HepG2 (cell line): ENCODE data around the gene CEP57L1. TPM values are rescaled to one million over a fixed set of nuclear protein-coding genes. Genes with fewer than 3 reads are reported as not detected.

ENCODE experiments used
- ARNTL ChIP-seq: sonication (generic); formaldehyde crosslinking; IDR thresholded peaks from 2 replicates; pipeline ENCODE4 v1.4.0; 2020; ENCODE audit warnings: mild to moderate bottlenecking, missing genetic modification reagents
- BRD4 ChIP-seq: sonication (generic); formaldehyde crosslinking; IDR thresholded peaks from 2 replicates; pipeline ENCODE4 v1.4.0; 2020; ENCODE audit warnings: missing genetic modification reagents
- LCORL ChIP-seq, 2 experiments: fragments of 450-650 bp in 1 of 2; sonication (generic) in 1 of 2; formaldehyde crosslinking in 1 of 2; IDR thresholded peaks; 2 replicates each; pipeline versions ENCODE4 v1.5.0 to v1.6.1; 2017 to 2020; ENCODE audit warnings: antibody characterized with exemption in 1 of 2, missing genetic modification reagents in 1 of 2
- PHB2 ChIP-seq: fragments of 450-650 bp; IDR thresholded peaks from 2 replicates; pipeline ENCODE4 v1.6.1; 2018; ENCODE audit not compliant: partially characterized antibody
- POGZ ChIP-seq: sonication (generic); formaldehyde crosslinking; IDR thresholded peaks from 2 replicates; pipeline ENCODE4 v1.4.0; 2020; ENCODE audit warnings: mild to moderate bottlenecking, missing genetic modification reagents
- SSRP1 ChIP-seq: IDR thresholded peaks from 2 replicates; pipeline ENCODE4 v1.6.1; 2016; ENCODE audit warnings: control low read depth
- ZBTB42 ChIP-seq: sonication (generic); formaldehyde crosslinking; IDR thresholded peaks from 2 replicates; pipeline ENCODE4 v1.5.0; 2020; ENCODE audit warnings: mild to moderate bottlenecking, missing genetic modification reagents
- ZFP1 ChIP-seq: IDR thresholded peaks from 2 replicates; pipeline ENCODE4 v1.6.1; 2016
- ZFP62 ChIP-seq: sonication (generic); formaldehyde crosslinking; IDR thresholded peaks from 2 replicates; pipeline ENCODE4 v1.4.0; 2020; ENCODE audit warnings: missing genetic modification reagents
- ZKSCAN1 ChIP-seq: fragments of 150-350 bp; IDR thresholded peaks from 2 replicates; pipeline ENCODE4 v1.6.1; 2014; ENCODE audit warnings: low read length
- ZNF224 ChIP-seq: sonication (generic); formaldehyde crosslinking; IDR thresholded peaks from 2 replicates; pipeline ENCODE4 v1.5.0; 2020; ENCODE audit warnings: mild to moderate bottlenecking, missing genetic modification reagents
- ZNF3 ChIP-seq: IDR thresholded peaks from 2 replicates; pipeline ENCODE4 v1.7.0; 2017; ENCODE audit warnings: inconsistent platforms
- ZNF556 ChIP-seq: sonication (generic); formaldehyde crosslinking; IDR thresholded peaks from 2 replicates; pipeline ENCODE4 v1.4.0; 2020; ENCODE audit warnings: mild to moderate bottlenecking, missing genetic modification reagents, borderline replicate concordance
- ZNF557 ChIP-seq: sonication (generic); formaldehyde crosslinking; IDR thresholded peaks from 2 replicates; pipeline ENCODE4 v1.4.0; 2020; ENCODE audit warnings: missing genetic modification reagents
- ZNF766 ChIP-seq: sonication (generic); formaldehyde crosslinking; IDR thresholded peaks from 2 replicates; pipeline ENCODE4 v1.5.0; 2020; ENCODE audit warnings: missing genetic modification reagents, borderline replicate concordance
- ZNF891 ChIP-seq: sonication (generic); formaldehyde crosslinking; IDR thresholded peaks from 2 replicates; pipeline ENCODE4 v1.5.0; 2020; ENCODE audit warnings: mild to moderate bottlenecking, missing genetic modification reagents
- polyA plus RNA-seq, 8 experiments: library from polyadenylated mRNA; depleted of rRNA in 3 of 8; stranded (reverse) in 7 of 8; unstranded in 1 of 8; fragments of >200 nt; fragmentation: Illumina TruSeq in 4 of 8; extraction: Trizol in 4 of 8; gene quantifications; 2 replicates each; pipeline versions ENCODE4 v1.2.1 to v1.2.3, GENCODE V29; 2011 to 2016; ENCODE audit warnings: low read depth in 4 of 8, missing spikeins in 1 of 8, mixed read lengths in 1 of 8; ENCODE audit not compliant: insufficient read depth in 1 of 8
- total RNA-seq, 5 experiments: library from RNA; depleted of rRNA; stranded (reverse); fragments of >200 nt; fragmentation: Illumina TruSeq; extraction: Trizol; gene quantifications; 2 replicates each; pipeline ENCODE4 v1.2.3, GENCODE V29; 2016; ENCODE audit warnings: low read depth in 1 of 5
- TF ChIP-seq, protein P1 (sequence below): sonication (generic); formaldehyde crosslinking; IDR thresholded peaks from 2 replicates; pipeline ENCODE4 v1.4.0; 2020; ENCODE audit warnings: missing genetic modification reagents
- TF ChIP-seq, protein P2 (sequence below): sonication (generic); formaldehyde crosslinking; IDR thresholded peaks from 2 replicates; pipeline ENCODE4 v1.4.0; 2020; ENCODE audit warnings: missing genetic modification reagents, borderline replicate concordance
- TF ChIP-seq, protein P3 (sequence below): sonication (generic); formaldehyde crosslinking; IDR thresholded peaks from 2 replicates; pipeline ENCODE4 v1.4.0; 2020; ENCODE audit warnings: missing genetic modification reagents
- TF ChIP-seq, protein P4 (sequence below): sonication (generic); formaldehyde crosslinking; IDR thresholded peaks from 2 replicates; pipeline ENCODE4 v1.9.0; 2021; ENCODE audit warnings: missing genetic modification reagents, mild to moderate bottlenecking, borderline replicate concordance
- TF ChIP-seq, protein P5 (sequence below): sonication (generic); formaldehyde crosslinking; IDR thresholded peaks from 2 replicates; pipeline ENCODE4 v1.4.0; 2020; ENCODE audit warnings: missing genetic modification reagents

Gene CEP57L1
- total and polyA plus RNA-seq, 2 of the 13 experiments (the other 11 are each of a cell fraction or from before 2014, with no cell fraction given) = 7.7 to 15.5 TPM

DNA sequence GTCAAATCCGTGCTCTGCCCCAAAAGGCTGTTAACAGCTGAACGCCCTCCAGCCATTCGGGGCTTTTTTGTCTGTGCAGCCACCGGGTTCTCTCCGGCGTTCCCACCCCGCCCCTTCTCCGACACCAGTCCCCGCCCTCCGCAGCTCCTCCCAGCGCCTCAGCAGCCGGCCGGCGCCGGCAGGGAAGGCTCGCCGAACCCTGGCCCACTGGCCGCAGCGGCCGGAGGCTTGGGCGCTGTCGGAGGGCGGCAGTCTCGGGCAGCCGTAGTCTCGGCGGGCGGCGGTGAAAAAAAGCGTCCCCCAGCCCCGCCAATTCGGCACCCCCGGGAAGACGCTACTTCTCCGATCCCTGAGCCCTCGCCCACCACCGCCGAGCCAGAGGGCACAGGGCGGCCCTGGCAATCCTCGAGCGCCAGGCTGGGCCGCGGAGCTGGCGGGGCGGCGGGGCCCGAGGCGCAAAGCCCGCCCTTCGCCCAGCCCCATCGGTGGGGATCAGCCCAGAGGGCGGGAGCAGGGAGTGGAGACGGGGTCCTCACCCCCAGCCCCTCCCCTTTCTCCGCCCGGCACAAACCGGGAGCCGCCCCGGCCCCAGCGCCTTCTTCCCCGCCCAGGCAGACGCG is 781 bp upstream of the CEP57L1 start, which contains the start of gene SESN1 (continued):
- TF ChIP-seq, protein P1, sequence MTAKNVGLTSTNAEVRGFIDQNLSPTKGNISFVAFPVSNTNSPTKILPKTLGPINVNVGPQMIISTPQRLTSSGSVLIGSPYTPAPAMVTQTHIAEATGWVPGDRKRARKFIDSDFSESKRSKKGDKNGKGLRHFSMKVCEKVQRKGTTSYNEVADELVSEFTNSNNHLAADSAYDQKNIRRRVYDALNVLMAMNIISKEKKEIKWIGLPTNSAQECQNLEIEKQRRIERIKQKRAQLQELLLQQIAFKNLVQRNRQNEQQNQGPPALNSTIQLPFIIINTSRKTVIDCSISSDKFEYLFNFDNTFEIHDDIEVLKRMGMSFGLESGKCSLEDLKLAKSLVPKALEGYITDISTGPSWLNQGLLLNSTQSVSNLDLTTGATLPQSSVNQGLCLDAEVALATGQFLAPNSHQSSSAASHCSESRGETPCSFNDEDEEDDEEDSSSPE = peak; percentile 40; the same call in 1 of the 2 replicates
- TF ChIP-seq ZNF557 (CRISPR knock-in tag) (no peak), ZFP1 (no peak), ZNF556 (CRISPR knock-in tag) (no peak), ZNF224 (CRISPR knock-in tag) (peak; percentile 86; the same call in 1 of the 2 replicates), SSRP1 (CRISPR knock-in tag) (no peak), ZKSCAN1 (no peak), ZFP62 (CRISPR knock-in tag) (no peak), LCORL (IDR thresholded peaks at IDR 0.05) (no peak), LCORL (CRISPR knock-in tag; IDR thresholded peaks at IDR 0.05) (0 out of 2 replicates have a peak, but pooled peaks have one; percentile 22), PHB2 (no peak), ZNF891 (CRISPR knock-in tag) (peak; percentile 95), ZNF3 (no peak), POGZ (CRISPR knock-in tag) (no peak; the same call in 1 of the 2 replicates), BRD4 (CRISPR knock-in tag) (peak; percentile 43; the same call in 1 of the 2 replicates), ZNF766 (CRISPR knock-in tag) (peak; percentile 26; the same call in 1 of the 2 replicates), ZBTB42 (CRISPR knock-in tag) (no peak), ARNTL (CRISPR knock-in tag) (peak; percentile 32; the same call in 1 of the 2 replicates)
- TF ChIP-seq, protein P2, sequence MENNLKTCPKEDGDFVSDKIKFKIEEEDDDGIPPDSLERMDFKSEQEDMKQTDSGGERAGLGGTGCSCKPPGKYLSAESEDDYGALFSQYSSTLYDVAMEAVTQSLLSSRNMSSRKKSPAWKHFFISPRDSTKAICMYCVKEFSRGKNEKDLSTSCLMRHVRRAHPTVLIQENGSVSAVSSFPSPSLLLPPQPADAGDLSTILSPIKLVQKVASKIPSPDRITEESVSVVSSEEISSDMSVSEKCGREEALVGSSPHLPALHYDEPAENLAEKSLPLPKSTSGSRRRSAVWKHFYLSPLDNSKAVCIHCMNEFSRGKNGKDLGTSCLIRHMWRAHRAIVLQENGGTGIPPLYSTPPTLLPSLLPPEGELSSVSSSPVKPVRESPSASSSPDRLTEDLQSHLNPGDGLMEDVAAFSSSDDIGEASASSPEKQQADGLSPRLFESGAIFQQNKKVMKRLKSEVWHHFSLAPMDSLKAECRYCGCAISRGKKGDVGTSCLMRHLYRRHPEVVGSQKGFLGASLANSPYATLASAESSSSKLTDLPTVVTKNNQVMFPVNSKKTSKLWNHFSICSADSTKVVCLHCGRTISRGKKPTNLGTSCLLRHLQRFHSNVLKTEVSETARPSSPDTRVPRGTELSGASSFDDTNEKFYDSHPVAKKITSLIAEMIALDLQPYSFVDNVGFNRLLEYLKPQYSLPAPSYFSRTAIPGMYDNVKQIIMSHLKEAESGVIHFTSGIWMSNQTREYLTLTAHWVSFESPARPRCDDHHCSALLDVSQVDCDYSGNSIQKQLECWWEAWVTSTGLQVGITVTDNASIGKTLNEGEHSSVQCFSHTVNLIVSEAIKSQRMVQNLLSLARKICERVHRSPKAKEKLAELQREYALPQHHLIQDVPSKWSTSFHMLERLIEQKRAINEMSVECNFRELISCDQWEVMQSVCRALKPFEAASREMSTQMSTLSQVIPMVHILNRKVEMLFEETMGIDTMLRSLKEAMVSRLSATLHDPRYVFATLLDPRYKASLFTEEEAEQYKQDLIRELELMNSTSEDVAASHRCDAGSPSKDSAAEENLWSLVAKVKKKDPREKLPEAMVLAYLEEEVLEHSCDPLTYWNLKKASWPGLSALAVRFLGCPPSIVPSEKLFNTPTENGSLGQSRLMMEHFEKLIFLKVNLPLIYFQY (CRISPR knock-in tag) = peak; percentile 83
- TF ChIP-seq, protein P3, sequence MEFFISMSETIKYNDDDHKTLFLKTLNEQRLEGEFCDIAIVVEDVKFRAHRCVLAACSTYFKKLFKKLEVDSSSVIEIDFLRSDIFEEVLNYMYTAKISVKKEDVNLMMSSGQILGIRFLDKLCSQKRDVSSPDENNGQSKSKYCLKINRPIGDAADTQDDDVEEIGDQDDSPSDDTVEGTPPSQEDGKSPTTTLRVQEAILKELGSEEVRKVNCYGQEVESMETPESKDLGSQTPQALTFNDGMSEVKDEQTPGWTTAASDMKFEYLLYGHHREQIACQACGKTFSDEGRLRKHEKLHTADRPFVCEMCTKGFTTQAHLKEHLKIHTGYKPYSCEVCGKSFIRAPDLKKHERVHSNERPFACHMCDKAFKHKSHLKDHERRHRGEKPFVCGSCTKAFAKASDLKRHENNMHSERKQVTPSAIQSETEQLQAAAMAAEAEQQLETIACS = no peak
- TF ChIP-seq, protein P4, sequence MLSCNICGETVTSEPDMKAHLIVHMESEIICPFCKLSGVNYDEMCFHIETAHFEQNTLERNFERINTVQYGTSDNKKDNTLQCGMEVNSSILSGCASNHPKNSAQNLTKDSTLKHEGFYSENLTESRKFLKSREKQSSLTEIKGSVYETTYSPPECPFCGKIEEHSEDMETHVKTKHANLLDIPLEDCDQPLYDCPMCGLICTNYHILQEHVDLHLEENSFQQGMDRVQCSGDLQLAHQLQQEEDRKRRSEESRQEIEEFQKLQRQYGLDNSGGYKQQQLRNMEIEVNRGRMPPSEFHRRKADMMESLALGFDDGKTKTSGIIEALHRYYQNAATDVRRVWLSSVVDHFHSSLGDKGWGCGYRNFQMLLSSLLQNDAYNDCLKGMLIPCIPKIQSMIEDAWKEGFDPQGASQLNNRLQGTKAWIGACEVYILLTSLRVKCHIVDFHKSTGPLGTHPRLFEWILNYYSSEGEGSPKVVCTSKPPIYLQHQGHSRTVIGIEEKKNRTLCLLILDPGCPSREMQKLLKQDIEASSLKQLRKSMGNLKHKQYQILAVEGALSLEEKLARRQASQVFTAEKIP (CRISPR knock-in tag) = no peak
- TF ChIP-seq, protein P5, sequence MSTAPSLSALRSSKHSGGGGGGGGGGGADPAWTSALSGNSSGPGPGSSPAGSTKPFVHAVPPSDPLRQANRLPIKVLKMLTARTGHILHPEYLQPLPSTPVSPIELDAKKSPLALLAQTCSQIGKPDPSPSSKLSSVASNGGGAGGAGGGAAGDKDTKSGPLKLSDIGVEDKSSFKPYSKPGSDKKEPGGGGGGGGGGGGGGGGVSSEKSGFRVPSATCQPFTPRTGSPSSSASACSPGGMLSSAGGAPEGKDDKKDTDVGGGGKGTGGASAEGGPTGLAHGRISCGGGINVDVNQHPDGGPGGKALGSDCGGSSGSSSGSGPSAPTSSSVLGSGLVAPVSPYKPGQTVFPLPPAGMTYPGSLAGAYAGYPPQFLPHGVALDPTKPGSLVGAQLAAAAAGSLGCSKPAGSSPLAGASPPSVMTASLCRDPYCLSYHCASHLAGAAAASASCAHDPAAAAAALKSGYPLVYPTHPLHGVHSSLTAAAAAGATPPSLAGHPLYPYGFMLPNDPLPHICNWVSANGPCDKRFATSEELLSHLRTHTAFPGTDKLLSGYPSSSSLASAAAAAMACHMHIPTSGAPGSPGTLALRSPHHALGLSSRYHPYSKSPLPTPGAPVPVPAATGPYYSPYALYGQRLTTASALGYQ = 0 out of 2 replicates have a peak, but pooled peaks have one; percentile 26
